PC-3 (cell line): ENCODE results near the gene SAMD4A.

ENCODE experiments used
- CTCF ChIP-seq: fragments of 300-600 bp; sonication (generic); conservative IDR thresholded peaks from 2 replicates; pipeline ENCODE4 v1.5.1; 2017; ENCODE audit warnings: antibody characterized with exemption, low read depth, mild to moderate bottlenecking, low read length
- EZH2 ChIP-seq: fragments of 300-600 bp; sonication (generic); IDR thresholded peaks from one replicate; pipeline ENCODE4 v1.6.1; 2017; ENCODE audit warnings: antibody characterized with exemption, mild to moderate bottlenecking, low read length; ENCODE audit not compliant: unreplicated experiment
- EZH2phosphoT487 ChIP-seq: fragments of 300-600 bp; sonication (generic); IDR thresholded peaks from 2 replicates; pipeline ENCODE4 v1.6.1; 2018; ENCODE audit warnings: mild to moderate bottlenecking, antibody characterized with exemption, low read length, borderline replicate concordance

GRCh38 chr14:54585214-54585613 lies 18.3 kb downstream of the SAMD4A start:
- TF ChIP-seq CTCF (no peak), EZH2 (no peak), EZH2phosphoT487 (no peak)
